ENCODE data around the gene PIF1.

The PIF1 gene

GRCh38 chr15:64847876-64848716, 22.6 kb upstream of the PIF1 start:
- H3K9ac ChIP-seq (ENCODE audit: low read length in 2 of 2), result peak overlapping the region in 1 of 2 donors; percentile 13
- H3K4me1 ChIP-seq (ENCODE audit: control insufficient read depth, insufficient read depth, low read length), result peaks cover 63% of the 10 kb centered on the region
- peak overlapping the region; percentile 41 for H3K27ac ChIP-seq (ENCODE audit: low read length)
- H3K27me3 ChIP-seq (ENCODE audit: control insufficient read depth in 1 of 2, insufficient read depth in 2 of 2, low read length in 2 of 2), result no peaks in the 10 kb centered on the region
- H3K36me3 ChIP-seq (ENCODE audit: control insufficient read depth in 2 of 2, insufficient read depth in 2 of 2, low read length in 2 of 2), result peaks cover 2 to 12% of the 10 kb centered on the region in 2 donors
- no peak overlapping the region for H3K4me3 ChIP-seq (ENCODE audit: low read length in 2 of 2)
- H3K9me3 ChIP-seq (ENCODE audit: control insufficient read depth in 2 of 2, low read length in 2 of 2), result no peaks in the 10 kb centered on the region

- Histone ChIP-seq H3K27ac (ENCODE audit: low read length) (peak overlapping the region; percentile 41), H3K9me3 (ENCODE audit: control insufficient read depth in 2 of 2, low read length in 2 of 2) (no peaks in the 10 kb centered on the region), H3K4me3 (ENCODE audit: low read length in 2 of 2) (no peak overlapping the region), H3K36me3 (ENCODE audit: control insufficient read depth in 2 of 2, insufficient read depth in 2 of 2, low read length in 2 of 2) (peaks cover 2 to 12% of the 10 kb centered on the region in 2 donors), H3K4me1 (ENCODE audit: control insufficient read depth, insufficient read depth, low read length) (peaks cover 69% of the 10 kb centered on the region), H3K27me3 (ENCODE audit: control insufficient read depth in 1 of 2, insufficient read depth in 2 of 2, low read length in 2 of 2) (no peaks in the 10 kb centered on the region), H3K9ac (ENCODE audit: low read length in 2 of 2) (peak overlapping the region in 1 of 2 donors; percentile 13)
Observed at GRCh38 chr15:64847448-64847847, 22.0 kb upstream of the PIF1 start.

GRCh38 chr15:64847016-64847415, 21.6 kb upstream of the PIF1 start:
- Histone ChIP-seq H3K9ac (ENCODE audit: low read length in 2 of 2) (no peak overlapping the region), H3K36me3 (ENCODE audit: control insufficient read depth in 2 of 2, insufficient read depth in 2 of 2, low read length in 2 of 2) (peaks cover 2 to 12% of the 10 kb centered on the region in 2 donors), H3K27ac (ENCODE audit: low read length) (no peak overlapping the region), H3K9me3 (ENCODE audit: control insufficient read depth in 2 of 2, low read length in 2 of 2) (no peaks in the 10 kb centered on the region), H3K4me3 (ENCODE audit: low read length in 2 of 2) (no peak overlapping the region), H3K27me3 (ENCODE audit: control insufficient read depth in 1 of 2, insufficient read depth in 2 of 2, low read length in 2 of 2) (no peaks in the 10 kb centered on the region), H3K4me1 (ENCODE audit: control insufficient read depth, insufficient read depth, low read length) (peaks cover 66% of the 10 kb centered on the region)

- H3K9ac ChIP-seq (ENCODE audit: low read length in 2 of 2), result peak overlapping the region in 1 of 2 donors; percentile 61
- H3K9me3 ChIP-seq (ENCODE audit: control insufficient read depth in 2 of 2, low read length in 2 of 2), result no peaks in the 10 kb centered on the region
- H3K27me3 ChIP-seq (ENCODE audit: control insufficient read depth in 1 of 2, insufficient read depth in 2 of 2, low read length in 2 of 2), result no peaks in the 10 kb centered on the region
- peaks cover 57% of the 10 kb centered on the region for H3K4me1 ChIP-seq (ENCODE audit: control insufficient read depth, insufficient read depth, low read length)
- H3K36me3 ChIP-seq (ENCODE audit: control insufficient read depth in 2 of 2, insufficient read depth in 2 of 2, low read length in 2 of 2), result peaks cover 2 to 12% of the 10 kb centered on the region in 2 donors
- peak overlapping the region; percentile 84 for H3K27ac ChIP-seq (ENCODE audit: low read length)
- peak overlapping the region; percentile 46 to 96 for H3K4me3 ChIP-seq (ENCODE audit: low read length in 2 of 2)
Observed at GRCh38 chr15:64845831-64846595, 20.6 kb upstream of the PIF1 start.

GRCh38 chr15:64845183-64845611, 19.8 kb upstream of the PIF1 start:
- no peaks in the 10 kb centered on the region for H3K27me3 ChIP-seq (ENCODE audit: control insufficient read depth in 1 of 2, insufficient read depth in 2 of 2, low read length in 2 of 2)
- H3K4me1 ChIP-seq (ENCODE audit: control insufficient read depth, insufficient read depth, low read length), result peaks cover 58% of the 10 kb centered on the region
- peak overlapping the region; percentile 61 to 73 for H3K9ac ChIP-seq (ENCODE audit: low read length in 2 of 2)
- H3K9me3 ChIP-seq (ENCODE audit: control insufficient read depth in 2 of 2, low read length in 2 of 2), result no peaks in the 10 kb centered on the region
- peaks cover 2 to 6% of the 10 kb centered on the region in 2 donors for H3K36me3 ChIP-seq (ENCODE audit: control insufficient read depth in 2 of 2, insufficient read depth in 2 of 2, low read length in 2 of 2)
- peak overlapping the region; percentile 84 for H3K27ac ChIP-seq (ENCODE audit: low read length)
- peak overlapping the region; percentile 67 to 96 for H3K4me3 ChIP-seq (ENCODE audit: low read length in 2 of 2)

GRCh38 chr15:64844576-64845145, 19.2 kb upstream of the PIF1 start:
- Histone ChIP-seq H3K9ac (ENCODE audit: low read length in 2 of 2) (peak overlapping the region; percentile 61 to 73), H3K9me3 (ENCODE audit: control insufficient read depth in 2 of 2, low read length in 2 of 2) (no peaks in the 10 kb centered on the region), H3K27me3 (ENCODE audit: control insufficient read depth in 1 of 2, insufficient read depth in 2 of 2, low read length in 2 of 2) (no peaks in the 10 kb centered on the region), H3K36me3 (ENCODE audit: control insufficient read depth in 2 of 2, insufficient read depth in 2 of 2, low read length in 2 of 2) (peaks cover 0 to 4% of the 10 kb centered on the region in 2 donors), H3K4me1 (ENCODE audit: control insufficient read depth, insufficient read depth, low read length) (peaks cover 58% of the 10 kb centered on the region), H3K27ac (ENCODE audit: low read length) (peak overlapping the region; percentile 84), H3K4me3 (ENCODE audit: low read length in 2 of 2) (peak overlapping the region; percentile 67 to 96)

GRCh38 chr15:64843991-64844390, 18.5 kb upstream of the PIF1 start:
- Histone ChIP-seq H3K27me3 (ENCODE audit: control insufficient read depth in 1 of 2, insufficient read depth in 2 of 2, low read length in 2 of 2) (no peaks in the 10 kb centered on the region), H3K27ac (ENCODE audit: low read length) (peak overlapping the region; percentile 84), H3K4me1 (ENCODE audit: control insufficient read depth, insufficient read depth, low read length) (peaks cover 58% of the 10 kb centered on the region), H3K4me3 (ENCODE audit: low read length in 2 of 2) (peak overlapping the region; percentile 67 to 96), H3K9me3 (ENCODE audit: control insufficient read depth in 2 of 2, low read length in 2 of 2) (no peaks in the 10 kb centered on the region), H3K9ac (ENCODE audit: low read length in 2 of 2) (peak overlapping the region; percentile 61 to 73), H3K36me3 (ENCODE audit: control insufficient read depth in 2 of 2, insufficient read depth in 2 of 2, low read length in 2 of 2) (peaks cover 0 to 4% of the 10 kb centered on the region in 2 donors)

GRCh38 chr15:64842986-64843561, 17.6 kb upstream of the PIF1 start:
- H3K4me1 ChIP-seq (ENCODE audit: control insufficient read depth, insufficient read depth, low read length), result peaks cover 58% of the 10 kb centered on the region
- no peaks in the 10 kb centered on the region for H3K9me3 ChIP-seq (ENCODE audit: control insufficient read depth in 2 of 2, low read length in 2 of 2)
- H3K4me3 ChIP-seq (ENCODE audit: low read length in 2 of 2), result peak overlapping the region; percentile 96 to 97
- no peaks in the 10 kb centered on the region for H3K27me3 ChIP-seq (ENCODE audit: control insufficient read depth in 1 of 2, insufficient read depth in 2 of 2, low read length in 2 of 2)
- peak overlapping the region; percentile 90 to 97 for H3K9ac ChIP-seq (ENCODE audit: low read length in 2 of 2)
- peaks cover 0 to under 1% of the 10 kb centered on the region in 2 donors for H3K36me3 ChIP-seq (ENCODE audit: control insufficient read depth in 2 of 2, insufficient read depth in 2 of 2, low read length in 2 of 2)
- H3K27ac ChIP-seq (ENCODE audit: low read length), result peak overlapping the region; percentile 84

- Histone ChIP-seq H3K4me3 (ENCODE audit: low read length in 2 of 2) (peak overlapping the region; percentile 96 to 97), H3K36me3 (ENCODE audit: control insufficient read depth in 2 of 2, insufficient read depth in 2 of 2, low read length in 2 of 2) (no peaks in the 10 kb centered on the region), H3K9ac (ENCODE audit: low read length in 2 of 2) (peak overlapping the region; percentile 90 to 97), H3K27me3 (ENCODE audit: control insufficient read depth in 1 of 2, insufficient read depth in 2 of 2, low read length in 2 of 2) (no peaks in the 10 kb centered on the region), H3K27ac (ENCODE audit: low read length) (peak overlapping the region; percentile 84), H3K4me1 (ENCODE audit: control insufficient read depth, insufficient read depth, low read length) (peaks cover 54% of the 10 kb centered on the region), H3K9me3 (ENCODE audit: control insufficient read depth in 2 of 2, low read length in 2 of 2) (no peaks in the 10 kb centered on the region)
Observed at GRCh38 chr15:64842096-64842939, 16.9 kb upstream of the PIF1 start.
